Keratinocyte (primary cell): ENCODE data around the gene GAB2. TPM values are rescaled to one million over a fixed set of nuclear protein-coding genes. Genes with fewer than 3 reads are reported as not detected.
"Not testable (repeated sequence)": the region's sequence is repeated elsewhere in the genome, so short reads cannot be mapped to it uniquely, and the experiment has no call there.

Experiments
- DNase-seq: peaks from one replicate; pipeline ENCODE4 v3.0.0-alpha.2; 2011; ENCODE audit warnings: low read depth, missing footprints, low spot score
- FAIRE-seq: peaks from 2 replicates; lab custom pipeline; 2011; peaks lifted over from hg19 to GRCh38; lab: Jason Lieb, UNC
- H2AFZ ChIP-seq: 2 replicates; pipeline ENCODE4 v1.6.0; 2012; ENCODE audit warnings: low read length, control low read depth, inconsistent platforms; ENCODE audit not compliant: control insufficient read depth
- H3K27ac ChIP-seq: 2 replicates; pipeline ENCODE4 v1.5.1; 2011; ENCODE audit warnings: low read length; ENCODE audit not compliant: control insufficient read depth, insufficient read depth
- H3K27me3 ChIP-seq: 3 replicates; pipeline ENCODE4 v1.6.0; 2011; ENCODE audit warnings: low read length; ENCODE audit not compliant: control insufficient read depth, insufficient read depth; ENCODE audit errors: extremely low read depth
- H3K36me3 ChIP-seq, 2 experiments: 2 replicates in 1 of 2; 3 replicates in 1 of 2; pipeline ENCODE4 v1.5.1; 2011; ENCODE audit warnings: low read length in 2 of 2, mild to moderate bottlenecking in 1 of 2; ENCODE audit not compliant: control insufficient read depth in 2 of 2, insufficient read depth in 2 of 2; ENCODE audit errors: extremely low read depth in 1 of 2
- H3K4me1 ChIP-seq: 3 replicates; pipeline ENCODE4 v1.5.1; 2011; ENCODE audit warnings: low read length; ENCODE audit not compliant: control insufficient read depth, insufficient read depth; ENCODE audit errors: extremely low read depth
- H3K4me2 ChIP-seq: 3 replicates; pipeline ENCODE4 v1.6.0; 2011; ENCODE audit warnings: low read depth, low read length; ENCODE audit not compliant: control insufficient read depth, insufficient read depth; ENCODE audit errors: extremely low read depth
- H3K4me3 ChIP-seq, 3 experiments: fragments of 200-600 bp in 1 of 3; sonication (generic) in 1 of 3; 2 replicates in 2 of 3; 3 replicates in 1 of 3; pipeline ENCODE4 v1.5.1; 2011 to 2016; ENCODE audit warnings: low read length in 3 of 3, mild to moderate bottlenecking in 3 of 3, control low read depth in 2 of 3, inconsistent platforms in 1 of 3, low read depth in 1 of 3, mixed read lengths in 1 of 3, mixed run types in 1 of 3, moderate library complexity in 1 of 3; ENCODE audit not compliant: control insufficient read depth in 2 of 3, insufficient read depth in 2 of 3; ENCODE audit errors: extremely low read depth in 1 of 3
- H3K79me2 ChIP-seq: 2 replicates; pipeline ENCODE4 v1.6.0; 2012; ENCODE audit warnings: low read length; ENCODE audit not compliant: control insufficient read depth, insufficient read depth
- H3K9ac ChIP-seq: 3 replicates; pipeline ENCODE4 v1.6.0; 2011; ENCODE audit warnings: low read length; ENCODE audit not compliant: control insufficient read depth, insufficient read depth; ENCODE audit errors: extremely low read depth
- H3K9me1 ChIP-seq: 3 replicates; pipeline ENCODE4 v1.6.0; 2011; ENCODE audit warnings: low read length; ENCODE audit not compliant: control insufficient read depth, insufficient read depth; ENCODE audit errors: extremely low read depth
- H3K9me3 ChIP-seq: 2 replicates; pipeline ENCODE4 v1.5.1; 2012; ENCODE audit warnings: low read depth, low read length; ENCODE audit not compliant: control insufficient read depth
- H4K20me1 ChIP-seq: 3 replicates; pipeline ENCODE4 v1.6.0; 2011; ENCODE audit warnings: low read length; ENCODE audit not compliant: control insufficient read depth, insufficient read depth; ENCODE audit errors: extremely low read depth
- CTCF ChIP-seq, 3 experiments: IDR thresholded peaks in 1 of 3; conservative IDR thresholded peaks in 1 of 3; optimal IDR thresholded peaks in 1 of 3; 2 replicates in 2 of 3; 3 replicates in 1 of 3; pipeline versions ENCODE3 to v1.5.1; 2011; ENCODE audit warnings: low read length in 3 of 3, mild to moderate bottlenecking in 3 of 3, moderate library complexity in 2 of 3, control low read depth in 1 of 3, inconsistent platforms in 1 of 3; ENCODE audit not compliant: insufficient read depth in 2 of 3; ENCODE audit errors: extremely low read depth in 1 of 3
- EZH2 ChIP-seq: IDR thresholded peaks from one replicate; pipeline ENCODE4 v1.6.1; 2012; ENCODE audit warnings: inconsistent platforms, mild to moderate bottlenecking, low read length, moderate library complexity
- dilution Hi-C: fragments of 300-500 bp; cut with MboI; formaldehyde crosslinking; loops from one replicate; pipeline ENCODE4 v1.7.0; 2020; ENCODE audit warnings: low sequenced_read_pairs; ENCODE audit not compliant: extremely low pct_ligation_motif_present
- polyA plus RNA-seq, 5 experiments: library from polyadenylated mRNA; depleted of rRNA in 3 of 5; stranded (reverse) in 3 of 5; stranded (forward) in 1 of 5; unstranded in 1 of 5; fragments of >200 nt; gene quantifications; 1 replicate in 1 of 5; 2 replicates in 3 of 5; 3 replicates in 1 of 5; pipeline versions ENCODE4 v1.2.1 to v1.2.3, GENCODE V29; 2011 to 2012; ENCODE audit warnings: missing spikeins in 2 of 5, low read depth in 1 of 5, low replicate concordance in 1 of 5

Gene GAB2
- polyA plus RNA-seq, 1 donor (not counting 4 experiments of a cell fraction or from before 2014, with no cell fraction given): 0.68 TPM

- H3K79me2 ChIP-seq: no peaks in the 10 kb centered on the region
- no peaks in the 10 kb centered on the region for H3K9me3 ChIP-seq
- FAIRE-seq (no peak), DNase-seq (no peak)
- dilution Hi-C loops: no loop called here
- TF ChIP-seq EZH2 (no peak), CTCF (optimal IDR thresholded peaks at IDR 0.05 in 1 of 3, IDR thresholded peaks at IDR 0.05 in 1 of 3, conservative IDR thresholded peaks at IDR 0.05 in 1 of 3; ENCODE audit: extremely low read depth in 1 of 3, insufficient read depth in 2 of 3, low read length in 3 of 3) (no peak)
- peaks cover 10% of the 10 kb centered on the region for H3K4me1 ChIP-seq
- no peak overlapping the region for H3K9ac ChIP-seq
- no peaks in the 10 kb centered on the region for H3K36me3 ChIP-seq
- H3K27me3 ChIP-seq: no peaks in the 10 kb centered on the region
- H3K9me1 ChIP-seq: no peaks in the 10 kb centered on the region
- no peak overlapping the region for H2AFZ ChIP-seq
- no peaks in the 10 kb centered on the region for H4K20me1 ChIP-seq
- H3K4me3 ChIP-seq: no peak overlapping the region
- H3K4me2 ChIP-seq: no peak overlapping the region
- no peak overlapping the region for H3K27ac ChIP-seq
These were observed 56.4 kb downstream of the GAB2 start for GRCh38 chr11:78361228-78361627.

GRCh38 chr11:78359921-78360320, 57.7 kb downstream of the GAB2 start:
- H3K9me3 ChIP-seq: no peaks in the 10 kb centered on the region
- no peaks in the 10 kb centered on the region for H3K27me3 ChIP-seq
- no peaks in the 10 kb centered on the region for H3K36me3 ChIP-seq
- H2AFZ ChIP-seq: no peak overlapping the region
- H3K9me1 ChIP-seq: no peaks in the 10 kb centered on the region
- H3K4me2 ChIP-seq: no peak overlapping the region
- no peak for FAIRE-seq
- no peak overlapping the region for H3K9ac ChIP-seq
- no peak overlapping the region for H3K4me3 ChIP-seq
- no peaks in the 10 kb centered on the region for H4K20me1 ChIP-seq
- TF ChIP-seq EZH2 (no peak), CTCF (optimal IDR thresholded peaks at IDR 0.05 in 1 of 3, IDR thresholded peaks at IDR 0.05 in 1 of 3, conservative IDR thresholded peaks at IDR 0.05 in 1 of 3; ENCODE audit: extremely low read depth in 1 of 3, insufficient read depth in 2 of 3, low read length in 3 of 3) (no peak)
- no peaks in the 10 kb centered on the region for H3K79me2 ChIP-seq
- H3K27ac ChIP-seq: no peak overlapping the region
- H3K4me1 ChIP-seq: peaks cover 1% of the 10 kb centered on the region
- no peak for DNase-seq
- dilution Hi-C loops: no loop called here

- H3K4me3 ChIP-seq, H3K4me1 ChIP-seq, H3K36me3 ChIP-seq, H2AFZ ChIP-seq, H3K79me2 ChIP-seq, H3K27ac ChIP-seq, FAIRE-seq, H3K27me3 ChIP-seq, H4K20me1 ChIP-seq, H3K9me3 ChIP-seq, H3K9me1 ChIP-seq, dilution Hi-C loops, H3K4me2 ChIP-seq, DNase-seq, H3K9ac ChIP-seq: not testable (repeated sequence)
These were observed 59.7 kb downstream of the GAB2 start for GRCh38 chr11:78357924-78358323.

GRCh38 chr11:78357425-78357824, 60.2 kb downstream of the GAB2 start:
- H3K9me1 ChIP-seq, H2AFZ ChIP-seq, H3K9me3 ChIP-seq, H3K9ac ChIP-seq, H3K4me1 ChIP-seq, H3K4me3 ChIP-seq, DNase-seq, H3K27me3 ChIP-seq, H3K79me2 ChIP-seq, dilution Hi-C loops, H3K4me2 ChIP-seq, FAIRE-seq, H3K27ac ChIP-seq, H4K20me1 ChIP-seq, H3K36me3 ChIP-seq: not testable (repeated sequence)
